GM23338 (cell line): Measurements from ENCODE around the gene NFIC. TPM values are rescaled to one million over a fixed set of nuclear protein-coding genes. Genes with fewer than 3 reads are reported as not detected.
A peak's percentile ranks its signal among the peaks of the same experiment; 100 is the strongest.

Experiments used
- ATAC-seq: fragments of 200-7000 bp; cut with Tn5 transposase; 3 replicates; pipeline ENCODE4 v1.9.1; 2020
- DNase-seq: peaks from one replicate; pipeline ENCODE4 v3.0.0-alpha.2; 2015; ENCODE audit warnings: low spot score
- H2AFZ ChIP-seq: fragments of 200-600 bp; sonication (generic); 2 replicates; pipeline ENCODE4 v1.8.0; 2016; ENCODE audit warnings: antibody characterized with exemption, mild to moderate bottlenecking, moderate library complexity
- H3F3A ChIP-seq: fragments of 200-600 bp; sonication (generic); replicated peaks from 2 replicates; pipeline ENCODE4 v1.8.0; 2017; ENCODE audit warnings: antibody characterized with exemption, mixed run types, low read depth
- H3K27ac ChIP-seq: fragments of 200-600 bp; sonication (generic); 2 replicates; pipeline ENCODE4 v1.6.1; 2016; ENCODE audit warnings: low read depth
- H3K27me3 ChIP-seq: fragments of 200-600 bp; sonication (generic); 2 replicates; pipeline ENCODE4 v1.8.0; 2016; ENCODE audit warnings: mild to moderate bottlenecking, mixed run types, moderate library complexity; ENCODE audit not compliant: insufficient read depth
- H3K36me3 ChIP-seq: fragments of 200-600 bp; sonication (generic); 2 replicates; pipeline ENCODE4 v1.8.0; 2016; ENCODE audit warnings: mild to moderate bottlenecking; ENCODE audit not compliant: insufficient read depth
- H3K4me1 ChIP-seq: fragments of 200-600 bp; sonication (generic); 2 replicates; pipeline ENCODE4 v1.8.0; 2016; ENCODE audit warnings: mild to moderate bottlenecking, moderate library complexity; ENCODE audit not compliant: insufficient read depth
- H3K4me2 ChIP-seq: fragments of 200-600 bp; sonication (generic); 2 replicates; pipeline ENCODE4 v1.7.1; 2017; ENCODE audit warnings: mixed run types
- H3K4me3 ChIP-seq: fragments of 200-600 bp; sonication (generic); 2 replicates; pipeline ENCODE4 v1.6.1; 2016; ENCODE audit warnings: mixed run types
- H3K79me2 ChIP-seq: fragments of 200-600 bp; sonication (generic); replicated peaks from 2 replicates; pipeline ENCODE4 v1.8.0; 2017; ENCODE audit warnings: mild to moderate bottlenecking; ENCODE audit not compliant: insufficient read depth
- H3K9me2 ChIP-seq: fragments of 200-600 bp; sonication (generic); 2 replicates; pipeline ENCODE4 v1.8.0; 2017; ENCODE audit not compliant: insufficient read depth
- H4K20me1 ChIP-seq: fragments of 200-600 bp; sonication (generic); replicated peaks from 2 replicates; pipeline ENCODE4 v1.8.0; 2017; ENCODE audit warnings: mild to moderate bottlenecking; ENCODE audit not compliant: insufficient read depth
- H3K27ac Mint-ChIP-seq: 2 replicates; pipeline ENCODE4 v1.8.0; 2020; ENCODE audit warnings: inconsistent platforms, mild to moderate bottlenecking, moderate library complexity, mixed read lengths
- H3K27me3 Mint-ChIP-seq: 3 replicates; pipeline ENCODE4 v1.8.0; 2022; ENCODE audit warnings: low read depth, mild to moderate bottlenecking, moderate library complexity, mixed read lengths, inconsistent platforms; ENCODE audit not compliant: insufficient read depth, poor library complexity
- H3K36me3 Mint-ChIP-seq: 3 replicates; pipeline ENCODE4 v1.8.0; 2021; ENCODE audit warnings: low read depth, mild to moderate bottlenecking, inconsistent platforms, moderate library complexity, mixed read lengths
- H3K4me1 Mint-ChIP-seq: 3 replicates; pipeline ENCODE4 v1.8.0; 2020; ENCODE audit warnings: mild to moderate bottlenecking, inconsistent platforms, mixed read lengths
- H3K4me3 Mint-ChIP-seq: 3 replicates; pipeline ENCODE4 v1.8.0; 2021; ENCODE audit warnings: moderate library complexity, mild to moderate bottlenecking, inconsistent platforms, mixed read lengths
- H3K9me3 Mint-ChIP-seq: 3 replicates; pipeline ENCODE4 v1.8.0; 2020; ENCODE audit warnings: moderate library complexity, mild to moderate bottlenecking, inconsistent platforms, mixed read lengths
- CTCF ChIP-seq, 2 experiments: fragments of 200-600 bp in 1 of 2; sonication (generic) in 1 of 2; conservative IDR thresholded peaks; 2 replicates each; pipeline versions ENCODE4 v1.5.1 to v1.6.1; 2016 to 2017; ENCODE audit warnings: antibody characterized with exemption in 2 of 2, low read depth in 2 of 2, mild to moderate bottlenecking in 2 of 2, moderate library complexity in 1 of 2
- ETS1 ChIP-seq: IDR thresholded peaks from 2 replicates; pipeline ENCODE4 v1.6.1; 2016; ENCODE audit warnings: antibody characterized with exemption
- polyA plus RNA-seq: library from polyadenylated mRNA; unstranded; fragments of >200 nt; fragmentation: Nextera tagmentation; extraction: Ambion mirVana; gene quantifications from 2 replicates; pipeline ENCODE4 v1.2.1, GENCODE V29; 2016
- total RNA-seq: library from RNA; depleted of rRNA; stranded (reverse); fragments of >200 nt; shearing (Covaris generic); gene quantifications from 2 replicates; pipeline ENCODE4 v1.2.3, GENCODE V29; 2014
- TF ChIP-seq, protein P1 (sequence below): fragments of 250-450 bp; sonication (Bioruptor Pico); IDR thresholded peaks from 2 replicates; pipeline ENCODE4 v1.5.0; 2020; ENCODE audit warnings: mild to moderate bottlenecking, moderate library complexity

The NFIC gene
- total and polyA plus RNA-seq, 2 experiments from 2014 or later = 1.3 to 5.3 TPM

GRCh38 chr19:3440082-3440481, 73.7 kb downstream of the NFIC start:
- Histone ChIP-seq H3F3A (peaks cover 5% of the 10 kb centered on the region), H3K4me1 (peaks cover 6% of the 10 kb centered on the region; the same call in 1 of the 2 replicates), H3K9me2 (no peaks in the 10 kb centered on the region), H3K27ac (no peak overlapping the region), H3K36me3 (no peaks in the 10 kb centered on the region), H3K4me3 (no peak overlapping the region), H3K27me3 (no peaks in the 10 kb centered on the region), H2AFZ (no peak overlapping the region), H3K79me2 (no peaks in the 10 kb centered on the region), H4K20me1 (no peaks in the 10 kb centered on the region), H3K4me2 (no peak overlapping the region)
- ATAC-seq = peak; percentile 66
- Mint-ChIP-seq H3K27me3 (peaks cover 21% of the 10 kb centered on the region), H3K27ac (no peak overlapping the region), H3K36me3 (no peaks in the 10 kb centered on the region), H3K4me3 (no peak overlapping the region), H3K9me3 (no peaks in the 10 kb centered on the region), H3K4me1 (peaks cover 14% of the 10 kb centered on the region)
- TF ChIP-seq ETS1 (no peak), CTCF (conservative IDR thresholded peaks at IDR 0.05; ENCODE audit: low read depth in 2 of 2) (peak; percentile 67 to 89)
- TF ChIP-seq, protein P1, sequence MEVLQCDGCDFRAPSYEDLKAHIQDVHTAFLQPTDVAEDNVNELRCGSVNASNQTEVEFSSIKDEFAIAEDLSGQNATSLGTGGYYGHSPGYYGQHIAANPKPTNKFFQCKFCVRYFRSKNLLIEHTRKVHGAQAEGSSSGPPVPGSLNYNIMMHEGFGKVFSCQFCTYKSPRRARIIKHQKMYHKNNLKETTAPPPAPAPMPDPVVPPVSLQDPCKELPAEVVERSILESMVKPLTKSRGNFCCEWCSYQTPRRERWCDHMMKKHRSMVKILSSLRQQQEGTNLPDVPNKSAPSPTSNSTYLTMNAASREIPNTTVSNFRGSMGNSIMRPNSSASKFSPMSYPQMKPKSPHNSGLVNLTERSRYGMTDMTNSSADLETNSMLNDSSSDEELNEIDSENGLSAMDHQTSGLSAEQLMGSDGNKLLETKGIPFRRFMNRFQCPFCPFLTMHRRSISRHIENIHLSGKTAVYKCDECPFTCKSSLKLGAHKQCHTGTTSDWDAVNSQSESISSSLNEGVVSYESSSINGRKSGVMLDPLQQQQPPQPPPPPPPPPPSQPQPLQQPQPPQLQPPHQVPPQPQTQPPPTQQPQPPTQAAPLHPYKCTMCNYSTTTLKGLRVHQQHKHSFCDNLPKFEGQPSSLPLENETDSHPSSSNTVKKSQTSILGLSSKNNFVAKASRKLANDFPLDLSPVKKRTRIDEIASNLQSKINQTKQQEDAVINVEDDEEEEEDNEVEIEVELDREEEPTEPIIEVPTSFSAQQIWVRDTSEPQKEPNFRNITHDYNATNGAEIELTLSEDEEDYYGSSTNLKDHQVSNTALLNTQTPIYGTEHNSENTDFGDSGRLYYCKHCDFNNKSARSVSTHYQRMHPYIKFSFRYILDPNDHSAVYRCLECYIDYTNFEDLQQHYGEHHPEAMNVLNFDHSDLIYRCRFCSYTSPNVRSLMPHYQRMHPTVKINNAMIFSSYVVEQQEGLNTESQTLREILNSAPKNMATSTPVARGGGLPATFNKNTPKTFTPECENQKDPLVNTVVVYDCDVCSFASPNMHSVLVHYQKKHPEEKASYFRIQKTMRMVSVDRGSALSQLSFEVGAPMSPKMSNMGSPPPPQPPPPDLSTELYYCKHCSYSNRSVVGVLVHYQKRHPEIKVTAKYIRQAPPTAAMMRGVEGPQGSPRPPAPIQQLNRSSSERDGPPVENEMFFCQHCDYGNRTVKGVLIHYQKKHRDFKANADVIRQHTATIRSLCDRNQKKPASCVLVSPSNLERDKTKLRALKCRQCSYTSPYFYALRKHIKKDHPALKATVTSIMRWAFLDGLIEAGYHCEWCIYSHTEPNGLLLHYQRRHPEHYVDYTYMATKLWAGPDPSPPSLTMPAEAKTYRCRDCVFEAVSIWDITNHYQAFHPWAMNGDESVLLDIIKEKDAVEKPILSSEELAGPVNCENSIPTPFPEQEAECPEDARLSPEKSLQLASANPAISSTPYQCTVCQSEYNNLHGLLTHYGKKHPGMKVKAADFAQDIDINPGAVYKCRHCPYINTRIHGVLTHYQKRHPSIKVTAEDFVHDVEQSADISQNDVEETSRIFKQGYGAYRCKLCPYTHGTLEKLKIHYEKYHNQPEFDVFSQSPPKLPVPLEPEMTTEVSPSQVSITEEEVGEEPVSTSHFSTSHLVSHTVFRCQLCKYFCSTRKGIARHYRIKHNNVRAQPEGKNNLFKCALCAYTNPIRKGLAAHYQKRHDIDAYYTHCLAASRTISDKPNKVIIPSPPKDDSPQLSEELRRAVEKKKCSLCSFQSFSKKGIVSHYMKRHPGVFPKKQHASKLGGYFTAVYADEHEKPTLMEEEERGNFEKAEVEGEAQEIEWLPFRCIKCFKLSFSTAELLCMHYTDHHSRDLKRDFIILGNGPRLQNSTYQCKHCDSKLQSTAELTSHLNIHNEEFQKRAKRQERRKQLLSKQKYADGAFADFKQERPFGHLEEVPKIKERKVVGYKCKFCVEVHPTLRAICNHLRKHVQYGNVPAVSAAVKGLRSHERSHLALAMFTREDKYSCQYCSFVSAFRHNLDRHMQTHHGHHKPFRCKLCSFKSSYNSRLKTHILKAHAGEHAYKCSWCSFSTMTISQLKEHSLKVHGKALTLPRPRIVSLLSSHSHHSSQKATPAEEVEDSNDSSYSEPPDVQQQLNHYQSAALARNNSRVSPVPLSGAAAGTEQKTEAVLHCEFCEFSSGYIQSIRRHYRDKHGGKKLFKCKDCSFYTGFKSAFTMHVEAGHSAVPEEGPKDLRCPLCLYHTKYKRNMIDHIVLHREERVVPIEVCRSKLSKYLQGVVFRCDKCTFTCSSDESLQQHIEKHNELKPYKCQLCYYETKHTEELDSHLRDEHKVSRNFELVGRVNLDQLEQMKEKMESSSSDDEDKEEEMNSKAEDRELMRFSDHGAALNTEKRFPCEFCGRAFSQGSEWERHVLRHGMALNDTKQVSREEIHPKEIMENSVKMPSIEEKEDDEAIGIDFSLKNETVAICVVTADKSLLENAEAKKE (CRISPR knock-in tag) = no peak
- peak; percentile 91 for DNase-seq
